Measurements from ENCODE around the gene EDARADD. TPM values are rescaled to one million over a fixed set of nuclear protein-coding genes. Genes with fewer than 3 reads are reported as not detected.

Gene EDARADD
- total and polyA plus RNA-seq, 2 of the 8 experiments (the other 6 are each of a cell fraction or from before 2014, with no cell fraction given) = 3.4 to 6.1 TPM

DNA sequence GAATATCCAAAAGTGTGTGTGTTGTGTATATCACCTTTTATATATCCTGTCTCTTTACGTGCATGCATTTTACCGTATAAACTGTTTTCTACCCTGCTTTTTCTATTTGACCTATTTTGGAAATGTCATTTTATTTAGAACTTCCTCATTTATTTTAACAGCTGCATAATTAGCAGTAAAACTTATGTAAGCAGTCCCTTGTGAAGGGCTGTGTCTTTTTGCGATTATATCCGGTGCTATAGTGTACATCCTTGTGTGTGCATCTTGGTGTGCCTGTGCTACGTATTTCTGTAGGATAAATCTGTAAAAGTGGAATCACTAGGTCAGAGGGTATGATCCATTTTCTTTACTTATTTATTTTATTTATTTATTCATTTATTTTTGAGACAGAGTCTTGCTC, 136.9 kb downstream of the EDARADD start:
- no peak for FAIRE-seq
- no peak overlapping the region for H4K91ac ChIP-seq (replicated peaks; ENCODE audit: insufficient read length, low read length)

More for the DNA sequence above, 136.9 kb downstream of the EDARADD start:
- CTCF ChIA-PET (ENCODE audit: partially characterized antibody) = interaction anchor here (0.6 to 4.3 kb wide), 12 partner anchors 12 to 427 kb away, joined by 3 to 21 read pairs (median 4); no protein-coding TSS in a partner anchor
- H4K20me1 ChIP-seq (replicated peaks in 1 of 2; ENCODE audit: control insufficient read depth in 1 of 2, insufficient read depth in 2 of 2, low read length in 2 of 2) = no peaks in the 10 kb centered on the region
- H3K18ac ChIP-seq (ENCODE audit: extremely low read depth, low read length) = no peak overlapping the region
- POLR2A ChIA-PET (ENCODE audit: partially characterized antibody) = no interaction called here
- no peak overlapping the region for H2BK20ac ChIP-seq (ENCODE audit: low read length)
- H2BK15ac ChIP-seq (ENCODE audit: low read length) = no peak overlapping the region
- no peak overlapping the region for H3K56ac ChIP-seq (replicated peaks; ENCODE audit: insufficient read length, low read depth, low read length)
- H2AK5ac ChIP-seq (ENCODE audit: low read depth, low read length) = no peak overlapping the region
- no peaks in the 10 kb centered on the region for H3K27me3 ChIP-seq (replicated peaks in 1 of 4; ENCODE audit: control insufficient read depth in 3 of 4, extremely low read depth in 1 of 4, insufficient read depth in 3 of 4, low read length in 3 of 4)
- H2BK120ac ChIP-seq (replicated peaks; ENCODE audit: low read depth, low read length) = no peak overlapping the region
- no peak overlapping the region for H3K27ac ChIP-seq (ENCODE audit: low read depth, low read length)
- H2BK12ac ChIP-seq (ENCODE audit: low read depth, low read length) = no peak overlapping the region
- no peak overlapping the region for H3K14ac ChIP-seq (ENCODE audit: insufficient read length)
- H3K9me3 ChIP-seq (ENCODE audit: insufficient read depth in 2 of 2, low read depth in 1 of 2, low read length in 1 of 2) = no peaks in the 10 kb centered on the region
- no peak overlapping the region for H4K8ac ChIP-seq (ENCODE audit: extremely low read depth, insufficient read depth, low read length)
- no peak overlapping the region for H2BK5ac ChIP-seq (ENCODE audit: low read depth, low read length)
- no peak for DNase-seq (ENCODE audit: low read depth in 1 of 2, low spot score in 2 of 2)
- H3K4me1 ChIP-seq (replicated peaks in 1 of 4; ENCODE audit: control insufficient read depth in 3 of 4, insufficient read depth in 4 of 4, low read length in 3 of 4) = no peaks in the 10 kb centered on the region
- 94% methylated on average over 5 of the region's 5 CpGs; no CpG with 5 or more reads in 1 of the 2 experiments for WGBS, 2 experiments (ENCODE audit: extremely low coverage in 1 of 2, insufficient coverage in 1 of 2, insufficient read length in 1 of 2, insufficient replicate concordance in 2 of 2, low coverage in 1 of 2, low lambda C conversion rate in 2 of 2, missing lambda C conversion rate in 1 of 2)
- H3K4ac ChIP-seq (replicated peaks; ENCODE audit: insufficient read length, low read depth, low read length) = no peak overlapping the region
- no peaks in the 10 kb centered on the region for H3K79me1 ChIP-seq (ENCODE audit: low read depth, low read length)
- no peaks in the 10 kb centered on the region for H3K79me2 ChIP-seq (ENCODE audit: control insufficient read depth in 1 of 2, insufficient read depth in 2 of 2, low read length in 2 of 2)
- H2AFZ ChIP-seq (ENCODE audit: low read length) = no peak overlapping the region
- H3K9ac ChIP-seq (replicated peaks in 1 of 4; ENCODE audit: extremely low read depth in 1 of 4, low read depth in 3 of 4, low read length in 3 of 4) = no peak overlapping the region
- no peak overlapping the region for H3K4me2 ChIP-seq (ENCODE audit: insufficient read depth in 1 of 2, low read depth in 2 of 2, low read length in 2 of 2)
- no peak overlapping the region for H3K4me3 ChIP-seq (ENCODE audit: extremely low read depth in 1 of 4, insufficient read depth in 2 of 4, low read depth in 3 of 4, low read length in 4 of 4)
- H3K23ac ChIP-seq (ENCODE audit: insufficient read length) = no peak overlapping the region
- H3K36me3 ChIP-seq (ENCODE audit: control insufficient read depth in 2 of 4, insufficient read depth in 4 of 4, low read length in 3 of 4) = no peaks in the 10 kb centered on the region
- no peaks in the 10 kb centered on the region for H3K23me2 ChIP-seq (ENCODE audit: low read depth, low read length)
- H4K5ac ChIP-seq (ENCODE audit: insufficient read length, low read depth, low read length) = no peak overlapping the region
